ENCODE data around the gene CIRBP.

GRCh38 chr19:1263188-1263587 is 5.9 kb upstream of the CIRBP start:
- TF ChIP-seq YY1 (IDR thresholded peaks at IDR 0.05; ENCODE audit: low read depth) (no peak), CREB1 (IDR thresholded peaks at IDR 0.05; ENCODE audit: low read depth) (no peak), TCF12 (IDR thresholded peaks at IDR 0.05; ENCODE audit: low read depth) (no peak), EP300 (IDR thresholded peaks at IDR 0.05; ENCODE audit: borderline replicate concordance) (no peak), REST (IDR thresholded peaks at IDR 0.05; ENCODE audit: low read depth) (no peak), TEAD4 (IDR thresholded peaks at IDR 0.05) (no peak), EGR1 (IDR thresholded peaks at IDR 0.05) (peak; percentile 50; the same call in 1 of the 2 replicates), USF1 (IDR thresholded peaks at IDR 0.05) (no peak), FOXM1 (IDR thresholded peaks at IDR 0.05; ENCODE audit: borderline replicate concordance, low read depth) (no peak), TAF1 (IDR thresholded peaks at IDR 0.05; ENCODE audit: low read depth) (no peak), CEBPB (IDR thresholded peaks at IDR 0.05) (no peak), MAX (IDR thresholded peaks at IDR 0.05) (no peak)

Measured in Ishikawa (cell line).